ENCODE measurements around the gene IFIT2.

Gene IFIT2

GRCh38 chr10:89357096-89357495 lies 55.2 kb downstream of the IFIT2 start:
- TF ChIP-seq TAF1 (IDR thresholded peaks at IDR 0.05; ENCODE audit: borderline replicate concordance, insufficient read depth, low read length), result no peak
- no peak for TF ChIP-seq SIN3A (IDR thresholded peaks at IDR 0.05; ENCODE audit: borderline replicate concordance, insufficient read depth, low read length)
- no peak for TF ChIP-seq POLR2AphosphoS5 (IDR thresholded peaks at IDR 0.05; ENCODE audit: low read depth, low read length)
- no peak for TF ChIP-seq FOXP2 (optimal IDR thresholded peaks at IDR 0.05; ENCODE audit: borderline replicate concordance, extremely low read depth, extremely low read length, insufficient read depth)
- TF ChIP-seq, protein P1, sequence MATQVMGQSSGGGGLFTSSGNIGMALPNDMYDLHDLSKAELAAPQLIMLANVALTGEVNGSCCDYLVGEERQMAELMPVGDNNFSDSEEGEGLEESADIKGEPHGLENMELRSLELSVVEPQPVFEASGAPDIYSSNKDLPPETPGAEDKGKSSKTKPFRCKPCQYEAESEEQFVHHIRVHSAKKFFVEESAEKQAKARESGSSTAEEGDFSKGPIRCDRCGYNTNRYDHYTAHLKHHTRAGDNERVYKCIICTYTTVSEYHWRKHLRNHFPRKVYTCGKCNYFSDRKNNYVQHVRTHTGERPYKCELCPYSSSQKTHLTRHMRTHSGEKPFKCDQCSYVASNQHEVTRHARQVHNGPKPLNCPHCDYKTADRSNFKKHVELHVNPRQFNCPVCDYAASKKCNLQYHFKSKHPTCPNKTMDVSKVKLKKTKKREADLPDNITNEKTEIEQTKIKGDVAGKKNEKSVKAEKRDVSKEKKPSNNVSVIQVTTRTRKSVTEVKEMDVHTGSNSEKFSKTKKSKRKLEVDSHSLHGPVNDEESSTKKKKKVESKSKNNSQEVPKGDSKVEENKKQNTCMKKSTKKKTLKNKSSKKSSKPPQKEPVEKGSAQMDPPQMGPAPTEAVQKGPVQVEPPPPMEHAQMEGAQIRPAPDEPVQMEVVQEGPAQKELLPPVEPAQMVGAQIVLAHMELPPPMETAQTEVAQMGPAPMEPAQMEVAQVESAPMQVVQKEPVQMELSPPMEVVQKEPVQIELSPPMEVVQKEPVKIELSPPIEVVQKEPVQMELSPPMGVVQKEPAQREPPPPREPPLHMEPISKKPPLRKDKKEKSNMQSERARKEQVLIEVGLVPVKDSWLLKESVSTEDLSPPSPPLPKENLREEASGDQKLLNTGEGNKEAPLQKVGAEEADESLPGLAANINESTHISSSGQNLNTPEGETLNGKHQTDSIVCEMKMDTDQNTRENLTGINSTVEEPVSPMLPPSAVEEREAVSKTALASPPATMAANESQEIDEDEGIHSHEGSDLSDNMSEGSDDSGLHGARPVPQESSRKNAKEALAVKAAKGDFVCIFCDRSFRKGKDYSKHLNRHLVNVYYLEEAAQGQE (IDR thresholded peaks at IDR 0.05; ENCODE audit: insufficient read depth in 1 of 2, low read depth in 2 of 2, low read length in 2 of 2), result no peak

DNA sequence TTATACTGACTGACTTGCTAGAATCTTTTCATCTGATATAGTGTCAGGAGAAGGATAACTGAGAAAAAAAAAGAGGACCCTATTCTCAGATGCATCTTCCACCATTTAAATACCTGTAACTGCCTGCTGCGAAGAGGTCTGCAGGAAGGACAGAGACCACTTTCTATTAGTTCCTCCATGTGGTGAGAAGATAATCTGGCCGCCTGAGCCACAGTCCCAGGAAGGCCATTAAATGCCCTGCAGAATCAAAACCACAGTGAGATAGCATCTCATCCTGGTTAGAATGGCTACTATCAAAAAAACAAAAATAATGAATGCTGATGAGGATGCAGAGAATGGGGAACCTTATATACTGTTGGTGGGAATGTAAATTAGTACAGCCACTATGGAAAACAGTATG lies 56.1 kb downstream of the IFIT2 start:
- TF ChIP-seq TAF1 (IDR thresholded peaks at IDR 0.05; ENCODE audit: borderline replicate concordance, insufficient read depth, low read length), result no peak
- TF ChIP-seq FOXP2 (optimal IDR thresholded peaks at IDR 0.05; ENCODE audit: borderline replicate concordance, extremely low read depth, extremely low read length, insufficient read depth), result no peak
- TF ChIP-seq, protein P1 (IDR thresholded peaks at IDR 0.05; ENCODE audit: insufficient read depth in 1 of 2, low read depth in 2 of 2, low read length in 2 of 2), result no peak
- TF ChIP-seq SIN3A (IDR thresholded peaks at IDR 0.05; ENCODE audit: borderline replicate concordance, insufficient read depth, low read length), result no peak
- no peak for TF ChIP-seq POLR2AphosphoS5 (IDR thresholded peaks at IDR 0.05; ENCODE audit: low read depth, low read length)

All from PFSK-1 (cell line).